SJSA1 (cell line): ENCODE data around the gene NGRN. TPM values are rescaled to one million over a fixed set of nuclear protein-coding genes. Genes with fewer than 3 reads are reported as not detected.
"Not testable (repeated sequence)": the region's sequence is repeated elsewhere in the genome, so short reads cannot be mapped to it uniquely, and the experiment has no call there.

Experiments used
- DNase-seq, 2 experiments: peaks; one replicate each; pipeline ENCODE4 v3.0.0-alpha.2; 2015 to 2020; ENCODE audit warnings: low spot score in 2 of 2, low read depth in 1 of 2
- H3K27ac ChIP-seq: fragments of 250-450 bp; sonication (Bioruptor Pico); 2 replicates; pipeline ENCODE4 v1.5.1; 2020; ENCODE audit warnings: mild to moderate bottlenecking, moderate library complexity
- H3K27me3 ChIP-seq: fragments of 250-450 bp; sonication (Bioruptor Pico); replicated peaks from 2 replicates; pipeline ENCODE4 v1.5.1; 2020; ENCODE audit warnings: mild to moderate bottlenecking, moderate library complexity
- H3K36me3 ChIP-seq: fragments of 250-450 bp; sonication (Bioruptor Pico); 2 replicates; pipeline ENCODE4 v1.5.1; 2020; ENCODE audit warnings: mild to moderate bottlenecking
- H3K4me1 ChIP-seq: fragments of 250-450 bp; sonication (Bioruptor Pico); replicated peaks from 2 replicates; pipeline ENCODE4 v1.6.1; 2021; ENCODE audit warnings: mild to moderate bottlenecking
- H3K4me3 ChIP-seq: fragments of 250-450 bp; sonication (Bioruptor Pico); 2 replicates; pipeline ENCODE4 v1.5.1; 2020; ENCODE audit warnings: mild to moderate bottlenecking
- H3K9me3 ChIP-seq: fragments of 250-450 bp; sonication (Bioruptor Pico); replicated peaks from 2 replicates; pipeline ENCODE4 v1.5.1; 2020; ENCODE audit warnings: mild to moderate bottlenecking
- total RNA-seq: library from RNA; depleted of rRNA; stranded (reverse); fragments of >200 nt; shearing (Covaris generic); gene quantifications from 2 replicates; pipeline ENCODE4 v1.2.3, GENCODE V29; 2014

The NGRN gene
- total RNA-seq, 1 experiment from 2014 or later, result 157 TPM

- Histone ChIP-seq H3K27ac (no peak overlapping the region), H3K27me3 (no peaks in the 10 kb centered on the region), H3K9me3 (no peaks in the 10 kb centered on the region), H3K36me3 (no peaks in the 10 kb centered on the region), H3K4me3 (no peak overlapping the region), H3K4me1 (peaks cover 4% of the 10 kb centered on the region)
- no peak for DNase-seq
Measured at GRCh38 chr15:90301707-90302300, 36.3 kb downstream of the NGRN start.

- H3K4me3 ChIP-seq, H3K4me1 ChIP-seq, H3K27ac ChIP-seq, DNase-seq, H3K36me3 ChIP-seq, H3K27me3 ChIP-seq, H3K9me3 ChIP-seq: not testable (repeated sequence)
Measured at GRCh38 chr15:90305355-90305754, 39.9 kb downstream of the NGRN start.

- Histone ChIP-seq H3K4me3 (no peak overlapping the region), H3K27me3 (no peaks in the 10 kb centered on the region), H3K36me3 (no peaks in the 10 kb centered on the region), H3K9me3 (no peaks in the 10 kb centered on the region), H3K4me1 (peaks cover 4% of the 10 kb centered on the region), H3K27ac (no peak overlapping the region)
- DNase-seq, result no peak
Measured at GRCh38 chr15:90305932-90306331, 40.5 kb downstream of the NGRN start.

- no peak overlapping the region for H3K4me3 ChIP-seq
- no peak for DNase-seq
Measured at GRCh38 chr15:90306560-90306959, 41.1 kb downstream of the NGRN start.

GRCh38 chr15:90307661-90308060, 42.2 kb downstream of the NGRN start:
- H3K27me3 ChIP-seq, result no peaks in the 10 kb centered on the region

More at GRCh38 chr15:90306560-90306959, 41.1 kb downstream of the NGRN start:
- Histone ChIP-seq H3K27ac (no peak overlapping the region), H3K4me1 (no peaks in the 10 kb centered on the region), H3K9me3 (no peaks in the 10 kb centered on the region), H3K36me3 (no peaks in the 10 kb centered on the region), H3K27me3 (no peaks in the 10 kb centered on the region)

GRCh38 chr15:90309020-90309419, 43.5 kb downstream of the NGRN start:
- no peaks in the 10 kb centered on the region for H3K36me3 ChIP-seq
- no peak for DNase-seq
- H3K9me3 ChIP-seq, result no peaks in the 10 kb centered on the region
- H3K4me3 ChIP-seq, result no peak overlapping the region
- no peaks in the 10 kb centered on the region for H3K27me3 ChIP-seq
- H3K27ac ChIP-seq, result no peak overlapping the region
- H3K4me1 ChIP-seq, result no peaks in the 10 kb centered on the region

More at GRCh38 chr15:90307661-90308060, 42.2 kb downstream of the NGRN start:
- H3K9me3 ChIP-seq, result no peaks in the 10 kb centered on the region
- H3K4me3 ChIP-seq, result no peak overlapping the region
- H3K27ac ChIP-seq, result no peak overlapping the region
- H3K36me3 ChIP-seq, result no peaks in the 10 kb centered on the region
- H3K4me1 ChIP-seq, result no peaks in the 10 kb centered on the region
- no peak for DNase-seq

- no peaks in the 10 kb centered on the region for H3K36me3 ChIP-seq
- H3K27ac ChIP-seq, result no peak overlapping the region
- DNase-seq, result no peak
- H3K4me1 ChIP-seq, result peaks cover 7% of the 10 kb centered on the region; the same call in 1 of the 2 replicates
- 0 out of 2 replicates have a peak, but pooled peaks cover 2% of the 10 kb centered on the region for H3K9me3 ChIP-seq
- no peak overlapping the region for H3K4me3 ChIP-seq
- no peaks in the 10 kb centered on the region for H3K27me3 ChIP-seq
Measured at GRCh38 chr15:90315278-90315982, 50.0 kb downstream of the NGRN start.

GRCh38 chr15:90316139-90316538, 50.7 kb downstream of the NGRN start:
- Histone ChIP-seq H3K4me3 (no peak overlapping the region), H3K9me3 (0 out of 2 replicates have a peak, but pooled peaks cover 2% of the 10 kb centered on the region), H3K27ac (no peak overlapping the region), H3K36me3 (no peaks in the 10 kb centered on the region), H3K4me1 (peaks cover 9% of the 10 kb centered on the region; the same call in 1 of the 2 replicates), H3K27me3 (no peaks in the 10 kb centered on the region)
- DNase-seq, result no peak

GRCh38 chr15:90318591-90318990, 53.1 kb downstream of the NGRN start:
- H3K4me3 ChIP-seq, result no peak overlapping the region
- H3K27ac ChIP-seq, result no peak overlapping the region
- H3K36me3 ChIP-seq, result no peaks in the 10 kb centered on the region
- no peaks in the 10 kb centered on the region for H3K27me3 ChIP-seq
- peaks cover 23% of the 10 kb centered on the region for H3K4me1 ChIP-seq
- no peak for DNase-seq
- H3K9me3 ChIP-seq, result 0 out of 2 replicates have a peak, but pooled peaks cover 2% of the 10 kb centered on the region

GRCh38 chr15:90320062-90320884, 54.8 kb downstream of the NGRN start:
- Histone ChIP-seq H3K27me3 (no peaks in the 10 kb centered on the region), H3K27ac (no peak overlapping the region; the same call in 1 of the 2 replicates), H3K4me3 (no peak overlapping the region), H3K9me3 (0 out of 2 replicates have a peak, but pooled peaks cover 2% of the 10 kb centered on the region), H3K4me1 (peaks cover 23% of the 10 kb centered on the region), H3K36me3 (no peaks in the 10 kb centered on the region)
- peak; percentile 80 to 84 for DNase-seq

GRCh38 chr15:90320885-90321278, 55.4 kb downstream of the NGRN start:
- no peaks in the 10 kb centered on the region for H3K27me3 ChIP-seq
- no peak for DNase-seq
- 0 out of 2 replicates have a peak, but pooled peaks cover 2% of the 10 kb centered on the region for H3K9me3 ChIP-seq
- H3K27ac ChIP-seq, result no peak overlapping the region
- H3K4me3 ChIP-seq, result no peak overlapping the region
- no peaks in the 10 kb centered on the region for H3K36me3 ChIP-seq
- peaks cover 23% of the 10 kb centered on the region for H3K4me1 ChIP-seq
